CD14-positive monocyte (primary cell): ENCODE data around the gene DNAAF3. TPM values are rescaled to one million over a fixed set of nuclear protein-coding genes. Genes with fewer than 3 reads are reported as not detected.

Experiments
- DNase-seq, 3 donors: peaks; one replicate each; pipeline ENCODE4 v3.0.0-alpha.2; 2011 to 2022
- H2AFZ ChIP-seq: 2 replicates; pipeline ENCODE4 v1.6.0; 2012; ENCODE audit warnings: mild to moderate bottlenecking, low read depth, low read length, inconsistent platforms; ENCODE audit not compliant: insufficient read depth, poor library complexity, severe bottlenecking
- H3K27ac ChIP-seq, 2 donors: 1 replicate in 1 of 2; 2 replicates in 1 of 2; pipeline ENCODE4 v1.5.1; 2012 to 2013; ENCODE audit warnings: low read length in 2 of 2, control low read depth in 1 of 2, inconsistent platforms in 1 of 2, low read depth in 1 of 2, mild to moderate bottlenecking in 1 of 2
- H3K27me3 ChIP-seq, 2 donors: one replicate each; pipeline versions ENCODE4 v1.6.0 to v1.6.1; 2011 to 2013; ENCODE audit warnings: low read length in 2 of 2; ENCODE audit not compliant: control insufficient read depth in 2 of 2, insufficient read depth in 2 of 2
- H3K36me3 ChIP-seq, 2 donors: replicated peaks in 1 of 2; 1 replicate in 1 of 2; 2 replicates in 1 of 2; pipeline versions ENCODE4 v1.5.1 to v1.6.1; 2012 to 2013; ENCODE audit warnings: low read length in 2 of 2, control low read depth in 1 of 2, inconsistent platforms in 1 of 2, mild to moderate bottlenecking in 1 of 2; ENCODE audit not compliant: insufficient read depth in 2 of 2, control insufficient read depth in 1 of 2
- H3K4me1 ChIP-seq, 2 donors: 1 replicate in 1 of 2; 2 replicates in 1 of 2; pipeline versions ENCODE4 v1.5.1 to v1.6.1; 2012 to 2013; ENCODE audit warnings: low read length in 2 of 2, control low read depth in 1 of 2, inconsistent platforms in 1 of 2, mild to moderate bottlenecking in 1 of 2, moderate library complexity in 1 of 2; ENCODE audit not compliant: insufficient read depth in 2 of 2, control insufficient read depth in 1 of 2
- H3K4me2 ChIP-seq: replicated peaks from 2 replicates; pipeline ENCODE3; 2012; ENCODE audit warnings: low read length, moderate library complexity, mild to moderate bottlenecking; ENCODE audit not compliant: poor library complexity, severe bottlenecking; ENCODE audit errors: extremely low read depth
- H3K4me3 ChIP-seq, 3 experiments: fragments of 200-600 bp in 1 of 3; sonication (generic) in 1 of 3; replicated peaks in 1 of 3; 1 replicate in 2 of 3; 2 replicates in 1 of 3; pipeline ENCODE4 v1.5.1; 2011 to 2013; ENCODE audit warnings: low read length in 3 of 3, mild to moderate bottlenecking in 3 of 3, control low read depth in 2 of 3, low read depth in 2 of 3, inconsistent platforms in 1 of 3, moderate library complexity in 1 of 3
- H3K79me2 ChIP-seq: 2 replicates; pipeline ENCODE4 v1.6.0; 2012; ENCODE audit warnings: mild to moderate bottlenecking, control low read depth, inconsistent platforms, low read length, moderate library complexity; ENCODE audit not compliant: insufficient read depth
- H3K9ac ChIP-seq: 2 replicates; pipeline ENCODE4 v1.6.0; 2017; ENCODE audit warnings: low read length, mild to moderate bottlenecking; ENCODE audit not compliant: insufficient read depth, poor library complexity, severe bottlenecking
- H3K9me3 ChIP-seq, 2 donors: replicated peaks in 1 of 2; 1 replicate in 1 of 2; 2 replicates in 1 of 2; pipeline versions ENCODE4 v1.5.1 to v1.6.1; 2012 to 2013; ENCODE audit warnings: low read length in 2 of 2, control low read depth in 1 of 2; ENCODE audit not compliant: control insufficient read depth in 1 of 2, insufficient read depth in 1 of 2
- H4K20me1 ChIP-seq: 2 replicates; pipeline ENCODE4 v1.6.0; 2012; ENCODE audit warnings: mild to moderate bottlenecking, low read length, control low read depth, moderate library complexity; ENCODE audit not compliant: insufficient read depth
- H3K27ac Mint-ChIP-seq, 7 donors: one replicate each; pipeline ENCODE4 v1.8.0; 2020; ENCODE audit warnings: mild to moderate bottlenecking in 7 of 7, mixed read lengths in 7 of 7, moderate library complexity in 6 of 7, inconsistent platforms in 2 of 7
- H3K27me3 Mint-ChIP-seq, 3 donors: one replicate each; pipeline ENCODE4 v1.8.0; 2021 to 2022; ENCODE audit warnings: low read depth in 3 of 3, mild to moderate bottlenecking in 3 of 3, mixed read lengths in 3 of 3, moderate library complexity in 3 of 3, inconsistent platforms in 1 of 3
- H3K36me3 Mint-ChIP-seq, 2 donors: one replicate each; pipeline ENCODE4 v1.8.0; 2020; ENCODE audit warnings: mixed read lengths in 2 of 2, inconsistent platforms in 1 of 2, mild to moderate bottlenecking in 1 of 2
- H3K4me1 Mint-ChIP-seq: one replicate; pipeline ENCODE4 v1.8.0; 2020; ENCODE audit warnings: mild to moderate bottlenecking, mixed read lengths
- H3K4me3 Mint-ChIP-seq, 2 donors: one replicate each; pipeline ENCODE4 v1.8.0; 2020; ENCODE audit warnings: mild to moderate bottlenecking in 2 of 2, mixed read lengths in 2 of 2, moderate library complexity in 1 of 2
- H3K9me3 Mint-ChIP-seq, 7 donors: one replicate each; pipeline ENCODE4 v1.8.0; 2020 to 2022; ENCODE audit warnings: mixed read lengths in 7 of 7, mild to moderate bottlenecking in 6 of 7, moderate library complexity in 6 of 7, inconsistent platforms in 2 of 7
- WGBS: methylation state at CpG from one replicate; pipeline ENCODE4 v1.1.5; 2013; ENCODE audit warnings: missing lambda C conversion rate; ENCODE audit not compliant: insufficient coverage; 5-methylcytosine and 5-hydroxymethylcytosine counted together
- intact Hi-C, 2 donors: fragments of 100-400 bp; cut with micrococcal nuclease; formaldehyde crosslinking; loops; one replicate each; pipeline versions ENCODE4 v1.15.0 to v1.15.1; 2023
- polyA plus RNA-seq, 3 donors: library from polyadenylated mRNA; depleted of rRNA in 1 of 3; unstranded in 2 of 3; stranded (reverse) in 1 of 3; fragments of 300-500 nt in 2 of 3; fragments of >200 nt in 1 of 3; fragmentation: Illumina TruSeq in 2 of 3; gene quantifications; 1 replicate in 2 of 3; 2 replicates in 1 of 3; pipeline ENCODE4 v1.2.3, GENCODE V29; 2012 to 2021
- TF ChIP-seq, protein P1 (sequence below): fragments of 200-600 bp; IDR thresholded peaks from one replicate; pipeline ENCODE4 v1.8.0; 2022; ENCODE audit warnings: antibody characterized with exemption, mild to moderate bottlenecking

Gene DNAAF3
- polyA plus RNA-seq, 3 donors = 0.19 TPM; not detected in 2

DNA sequence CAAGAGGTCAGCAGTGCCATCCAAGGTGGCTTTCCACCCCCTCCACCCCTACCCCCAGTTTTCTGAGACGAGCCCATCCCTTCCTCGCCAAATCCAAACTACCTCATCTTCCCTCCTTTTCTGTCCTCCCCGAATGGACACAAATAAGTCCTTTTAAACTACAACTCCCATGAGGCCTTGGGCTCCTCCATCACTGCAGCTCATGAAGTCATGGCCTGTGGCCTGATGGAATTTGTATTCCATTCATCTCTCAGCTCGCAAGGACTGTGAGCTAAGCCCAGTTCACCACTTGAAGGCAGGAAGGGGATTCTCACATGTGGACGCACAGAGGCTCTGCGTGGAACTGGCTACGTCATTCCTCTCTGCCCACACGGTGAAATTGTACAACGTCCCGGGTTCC is 30.4 kb upstream of the DNAAF3 start:
- Histone ChIP-seq H3K27ac (no peak overlapping the region), H3K4me1 (no peaks in the 10 kb centered on the region), H3K36me3 (no peaks in the 10 kb centered on the region), H3K9me3 (no peaks in the 10 kb centered on the region), H2AFZ (no peak overlapping the region), H3K27me3 (no peaks in the 10 kb centered on the region), H3K9ac (no peak overlapping the region), H4K20me1 (no peaks in the 10 kb centered on the region), H3K4me3 (no peak overlapping the region), H3K79me2 (no peaks in the 10 kb centered on the region), H3K4me2 (no peak overlapping the region)
- Mint-ChIP-seq H3K27ac (no peak overlapping the region), H3K4me1 (peaks cover 6% of the 10 kb centered on the region), H3K36me3 (no peaks in the 10 kb centered on the region), H3K9me3 (no peaks in the 10 kb centered on the region), H3K4me3 (no peak overlapping the region), H3K27me3 (peaks cover 9 to 32% (median 17%) of the 10 kb centered on the region in 3 donors)
- no peak for DNase-seq
- intact Hi-C loops = no loop called here
- 96% methylated on average over 10 of the region's 10 CpGs for WGBS
- TF ChIP-seq, protein P1, sequence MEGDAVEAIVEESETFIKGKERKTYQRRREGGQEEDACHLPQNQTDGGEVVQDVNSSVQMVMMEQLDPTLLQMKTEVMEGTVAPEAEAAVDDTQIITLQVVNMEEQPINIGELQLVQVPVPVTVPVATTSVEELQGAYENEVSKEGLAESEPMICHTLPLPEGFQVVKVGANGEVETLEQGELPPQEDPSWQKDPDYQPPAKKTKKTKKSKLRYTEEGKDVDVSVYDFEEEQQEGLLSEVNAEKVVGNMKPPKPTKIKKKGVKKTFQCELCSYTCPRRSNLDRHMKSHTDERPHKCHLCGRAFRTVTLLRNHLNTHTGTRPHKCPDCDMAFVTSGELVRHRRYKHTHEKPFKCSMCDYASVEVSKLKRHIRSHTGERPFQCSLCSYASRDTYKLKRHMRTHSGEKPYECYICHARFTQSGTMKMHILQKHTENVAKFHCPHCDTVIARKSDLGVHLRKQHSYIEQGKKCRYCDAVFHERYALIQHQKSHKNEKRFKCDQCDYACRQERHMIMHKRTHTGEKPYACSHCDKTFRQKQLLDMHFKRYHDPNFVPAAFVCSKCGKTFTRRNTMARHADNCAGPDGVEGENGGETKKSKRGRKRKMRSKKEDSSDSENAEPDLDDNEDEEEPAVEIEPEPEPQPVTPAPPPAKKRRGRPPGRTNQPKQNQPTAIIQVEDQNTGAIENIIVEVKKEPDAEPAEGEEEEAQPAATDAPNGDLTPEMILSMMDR = no peak

DNA sequence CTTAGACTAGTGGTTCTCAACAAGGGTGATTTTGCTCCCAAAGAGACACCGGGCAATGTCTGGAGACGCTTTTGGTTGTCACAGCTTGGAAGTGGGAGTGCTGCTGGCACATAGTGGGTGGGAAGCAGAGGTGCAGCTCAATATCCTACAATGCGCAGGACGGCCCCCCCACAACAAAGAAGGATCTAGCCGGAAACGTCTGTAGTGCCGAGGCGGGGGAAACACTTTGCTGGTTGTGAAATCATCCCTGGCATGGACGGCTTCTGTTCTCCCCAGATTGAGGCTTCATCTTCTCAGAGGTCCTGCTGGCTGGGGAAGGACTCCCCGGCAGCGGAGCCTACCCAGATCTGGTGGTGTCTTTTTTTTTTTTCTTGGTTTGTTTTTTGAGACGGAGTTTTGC is 27.1 kb upstream of the DNAAF3 start:
- Mint-ChIP-seq H3K27me3 (peaks cover 7 to 23% (median 16%) of the 10 kb centered on the region in 3 donors), H3K9me3 (peaks cover 0 to 1% (median 0%) of the 10 kb centered on the region in 7 donors), H3K4me3 (peak overlapping the region in 1 of 2 donors; percentile 6), H3K27ac (peak overlapping the region in 1 of 7 donors; percentile 24), H3K4me1 (peaks cover 14% of the 10 kb centered on the region), H3K36me3 (no peaks in the 10 kb centered on the region)
- no peak for DNase-seq
- no peak overlapping the region for H3K9ac ChIP-seq
- no peak overlapping the region for H3K27ac ChIP-seq
- H4K20me1 ChIP-seq = no peaks in the 10 kb centered on the region
- no peaks in the 10 kb centered on the region for H3K36me3 ChIP-seq
- no peak overlapping the region for H3K4me2 ChIP-seq
- TF ChIP-seq, protein P1 = no peak
- peaks cover 0 to 4% of the 10 kb centered on the region in 2 donors for H3K4me1 ChIP-seq
- no peaks in the 10 kb centered on the region for H3K79me2 ChIP-seq
- intact Hi-C loops = no loop called here
- H3K4me3 ChIP-seq = no peak overlapping the region
- WGBS = 56% methylated on average over 7 of the region's 12 CpGs
- no peaks in the 10 kb centered on the region for H3K9me3 ChIP-seq
- H3K27me3 ChIP-seq = no peaks in the 10 kb centered on the region
- no peak overlapping the region for H2AFZ ChIP-seq
